Gastrocnemius medialis (tissue), 4 donors: ENCODE measurements around the gene SIDT1. TPM values are rescaled to one million over a fixed set of nuclear protein-coding genes. Genes with fewer than 3 reads are reported as not detected.

Source experiments
- ATAC-seq, 2 donors: fragments of 150-250 bp; one replicate each; pipeline ENCODE4 v1.9.1; 2016
- DNase-seq, 2 donors: peaks; one replicate each; pipeline ENCODE4 v3.0.0-alpha.2; 2019
- H3K27ac ChIP-seq, 4 donors: fragments of 200-600 bp; sonication (generic); 1 replicate in 1 of 4; 2 replicates in 3 of 4; pipeline ENCODE4 v1.5.1; 2016 to 2018; ENCODE audit warnings: mild to moderate bottlenecking in 2 of 4, moderate library complexity in 1 of 4
- H3K27me3 ChIP-seq, 3 donors: fragments of 200-600 bp; sonication (generic) in 2 of 3; 1 replicate in 1 of 3; 2 replicates in 2 of 3; pipeline versions ENCODE4 v1.5.1 to v1.6.0; 2016 to 2019; ENCODE audit warnings: mild to moderate bottlenecking in 1 of 3, moderate library complexity in 1 of 3
- H3K36me3 ChIP-seq, 2 donors: fragments of 200-600 bp; sonication (generic) in 1 of 2; one replicate each; pipeline ENCODE4 v1.5.1; 2017 to 2018
- H3K4me1 ChIP-seq, 2 donors: fragments of 200-600 bp; sonication (generic) in 1 of 2; one replicate each; pipeline ENCODE4 v1.5.1; 2016 to 2017; ENCODE audit warnings: mild to moderate bottlenecking in 2 of 2
- H3K4me3 ChIP-seq, 4 donors: fragments of 200-600 bp; sonication (generic) in 3 of 4; 1 replicate in 1 of 4; 2 replicates in 3 of 4; pipeline ENCODE4 v1.5.1; 2016 to 2019; ENCODE audit warnings: mild to moderate bottlenecking in 2 of 4
- H3K9me3 ChIP-seq, 3 donors: fragments of 200-600 bp; sonication (generic) in 2 of 3; 1 replicate in 1 of 3; 2 replicates in 2 of 3; pipeline ENCODE4 v1.5.1; 2016 to 2019
- POLR2A ChIP-seq, 2 donors: fragments of 450-650 bp; IDR thresholded peaks; one replicate each; pipeline ENCODE4 v1.6.1; 2017; ENCODE audit warnings: antibody characterized with exemption in 2 of 2, mild to moderate bottlenecking in 2 of 2, moderate library complexity in 2 of 2
- in situ Hi-C, 4 donors: fragments of 200-750 bp; cut with MboI; loops; one replicate each; pipeline versions ENCODE4 v1.15.0 to v1.8.0; 2017; ENCODE audit warnings: low sequenced_read_pairs in 4 of 4
- intact Hi-C: fragments of 100-400 bp; cut with DNase I; formaldehyde crosslinking; loops from one replicate; pipeline ENCODE4 v1.15.1; 2023; ENCODE audit warnings: low total_unique reads
- total RNA-seq, 4 donors: library from RNA; depleted of rRNA; stranded (reverse); fragments of >200 nt; gene quantifications; one replicate each; pipeline versions ENCODE4 v1.1.0 to v1.2.3, GENCODE V29; 2016
- TF ChIP-seq, protein P1 (sequence below), 5 experiments: fragments of 450-650 bp in 3 of 5; fragments of 200-600 bp in 2 of 5; sonication (generic) in 2 of 5; IDR thresholded peaks in 4 of 5; conservative IDR thresholded peaks in 1 of 5; 1 replicate in 4 of 5; 2 replicates in 1 of 5; pipeline ENCODE4 v1.5.1; 2016 to 2019; ENCODE audit warnings: antibody characterized with exemption in 5 of 5, mild to moderate bottlenecking in 3 of 5, moderate library complexity in 3 of 5

The SIDT1 gene
- total RNA-seq, 4 donors from 2014 or later, result 0.13 to 0.87 (median 0.19) TPM; not detected in 1

DNA sequence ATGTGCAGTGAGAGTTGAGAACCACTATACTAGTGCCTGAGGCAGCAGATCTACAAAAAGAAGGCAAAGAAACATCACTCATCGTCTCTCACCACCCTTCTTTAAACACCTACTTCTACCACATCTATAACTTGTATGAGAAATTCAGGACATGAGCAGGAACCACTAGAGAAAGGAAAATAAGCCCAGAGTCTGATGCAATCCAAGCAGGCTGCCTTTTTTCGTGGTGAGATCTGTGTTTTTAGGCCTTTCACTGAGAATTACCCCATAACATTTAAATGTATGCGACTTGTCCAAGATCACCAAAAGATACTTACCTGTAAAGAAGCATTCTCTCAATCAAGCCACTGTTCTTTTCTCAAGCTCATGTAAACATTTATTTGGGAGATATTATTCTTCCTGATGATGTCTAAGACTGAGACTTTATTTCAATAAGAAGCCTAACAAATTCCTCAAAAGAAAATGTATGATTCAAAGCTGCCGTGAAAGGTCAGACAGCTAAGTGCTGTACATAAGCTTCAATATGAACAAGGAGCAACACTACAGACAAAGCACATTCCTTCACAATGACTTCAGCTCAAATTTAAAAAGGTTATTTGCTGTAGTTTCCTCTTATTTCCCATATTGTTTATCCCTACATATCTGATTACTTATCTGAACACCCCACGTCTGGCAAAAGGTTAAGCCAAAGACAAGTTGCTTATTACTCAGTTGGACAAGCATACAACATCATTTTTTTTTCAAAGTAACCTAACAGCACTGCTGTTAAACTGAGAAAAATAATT lies 33.9 kb upstream of the SIDT1 start:
- Histone ChIP-seq H3K27ac (no peak overlapping the region), H3K4me1 (no peaks in the 10 kb centered on the region), H3K4me3 (no peak overlapping the region), H3K36me3 (peaks cover 0 to 11% of the 10 kb centered on the region in 2 donors), H3K9me3 (no peaks in the 10 kb centered on the region), H3K27me3 (no peaks in the 10 kb centered on the region)
- TF ChIP-seq, protein P1, sequence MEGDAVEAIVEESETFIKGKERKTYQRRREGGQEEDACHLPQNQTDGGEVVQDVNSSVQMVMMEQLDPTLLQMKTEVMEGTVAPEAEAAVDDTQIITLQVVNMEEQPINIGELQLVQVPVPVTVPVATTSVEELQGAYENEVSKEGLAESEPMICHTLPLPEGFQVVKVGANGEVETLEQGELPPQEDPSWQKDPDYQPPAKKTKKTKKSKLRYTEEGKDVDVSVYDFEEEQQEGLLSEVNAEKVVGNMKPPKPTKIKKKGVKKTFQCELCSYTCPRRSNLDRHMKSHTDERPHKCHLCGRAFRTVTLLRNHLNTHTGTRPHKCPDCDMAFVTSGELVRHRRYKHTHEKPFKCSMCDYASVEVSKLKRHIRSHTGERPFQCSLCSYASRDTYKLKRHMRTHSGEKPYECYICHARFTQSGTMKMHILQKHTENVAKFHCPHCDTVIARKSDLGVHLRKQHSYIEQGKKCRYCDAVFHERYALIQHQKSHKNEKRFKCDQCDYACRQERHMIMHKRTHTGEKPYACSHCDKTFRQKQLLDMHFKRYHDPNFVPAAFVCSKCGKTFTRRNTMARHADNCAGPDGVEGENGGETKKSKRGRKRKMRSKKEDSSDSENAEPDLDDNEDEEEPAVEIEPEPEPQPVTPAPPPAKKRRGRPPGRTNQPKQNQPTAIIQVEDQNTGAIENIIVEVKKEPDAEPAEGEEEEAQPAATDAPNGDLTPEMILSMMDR (IDR thresholded peaks at IDR 0.05 in 4 of 5, conservative IDR thresholded peaks at IDR 0.05 in 1 of 5), result no peak
- no peak for TF ChIP-seq POLR2A (IDR thresholded peaks at IDR 0.05)
- intact Hi-C loops, result loop anchor here (5.0 kb wide), 1 partner anchor 199 kb away; the partner anchor contains the start of gene USF3
- in situ Hi-C loops, result loop anchor here in 1 of 4 donors (10.0 kb wide), 1 partner anchor 246 kb away; the partner anchor contains the start of genes ATP6V1A and NAA50
- DNase-seq (no peak), ATAC-seq (no peak)

DNA sequence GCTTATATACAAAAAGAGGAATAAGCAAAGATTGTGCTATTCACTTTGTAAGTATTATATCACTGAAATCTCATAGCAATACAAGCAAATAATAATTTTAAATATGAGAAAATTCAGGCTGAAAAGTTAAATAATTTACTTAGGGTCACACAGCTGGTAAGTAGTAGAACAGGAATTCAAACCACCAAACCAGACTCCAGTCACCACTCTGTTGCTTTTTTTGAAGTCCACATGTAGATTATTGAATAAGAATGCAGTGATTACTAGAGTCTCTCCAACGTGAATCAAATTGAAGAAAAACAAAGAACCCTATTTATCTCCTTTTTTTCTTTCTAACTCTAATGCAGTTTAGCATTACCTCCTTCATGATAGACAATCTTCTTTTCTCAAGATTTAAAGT lies 33.3 kb upstream of the SIDT1 start:
- no peaks in the 10 kb centered on the region for H3K4me1 ChIP-seq
- DNase-seq (no peak), ATAC-seq (no peak)
- H3K9me3 ChIP-seq, result no peaks in the 10 kb centered on the region
- no peak overlapping the region for H3K27ac ChIP-seq
- H3K27me3 ChIP-seq, result no peaks in the 10 kb centered on the region
- peaks cover 0 to 11% of the 10 kb centered on the region in 2 donors for H3K36me3 ChIP-seq
- intact Hi-C loops, result loop anchor here (5.0 kb wide), 1 partner anchor 198 kb away; the partner anchor contains the start of gene USF3
- no peak overlapping the region for H3K4me3 ChIP-seq
- TF ChIP-seq, protein P1 (IDR thresholded peaks at IDR 0.05 in 4 of 5, conservative IDR thresholded peaks at IDR 0.05 in 1 of 5), result no peak
- TF ChIP-seq POLR2A (IDR thresholded peaks at IDR 0.05), result no peak
- in situ Hi-C loops, result loop anchor here in 1 of 4 donors (10.0 kb wide), 1 partner anchor 246 kb away; the partner anchor contains the start of genes ATP6V1A and NAA50

DNA sequence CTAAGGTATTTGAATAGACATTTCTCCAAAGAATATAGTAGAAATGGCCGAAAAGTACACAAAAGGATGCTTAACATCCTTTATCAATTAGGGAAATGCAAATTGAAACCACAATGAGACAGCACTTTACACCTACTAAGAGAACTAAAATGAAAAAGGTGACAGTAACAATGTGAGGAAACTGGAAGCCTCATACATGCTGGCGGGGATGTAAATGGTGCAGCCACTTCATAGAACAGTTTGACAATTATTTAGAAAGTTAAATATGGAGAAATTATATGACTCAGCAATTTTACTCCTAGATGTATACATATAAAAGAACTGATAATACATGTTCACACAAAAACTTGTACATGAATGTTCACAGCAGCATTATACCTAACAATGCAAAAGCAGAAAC lies 30.8 kb upstream of the SIDT1 start:
- in situ Hi-C loops (loop anchor here in 3 of 4 donors (5.0 to 25.0 kb wide), 3 partner anchors 126 to 939 kb away; partner anchors contain the start of genes ATP6V1A (in 2 of the 3), NAA50 (in 2 of the 3), ATG3 (in 1 of the 3) and SLC35A5 (in 1 of the 3)), intact Hi-C loops (no loop called here)
- no peak for DNase-seq
- no peak for ATAC-seq
- Histone ChIP-seq H3K4me1 (no peaks in the 10 kb centered on the region), H3K27me3 (no peaks in the 10 kb centered on the region), H3K36me3 (peaks cover 0 to 11% of the 10 kb centered on the region in 2 donors), H3K9me3 (no peaks in the 10 kb centered on the region), H3K4me3 (no peak overlapping the region), H3K27ac (no peak overlapping the region)
- TF ChIP-seq, protein P1 (IDR thresholded peaks at IDR 0.05 in 4 of 5, conservative IDR thresholded peaks at IDR 0.05 in 1 of 5), result no peak
- TF ChIP-seq POLR2A (IDR thresholded peaks at IDR 0.05), result no peak

DNA sequence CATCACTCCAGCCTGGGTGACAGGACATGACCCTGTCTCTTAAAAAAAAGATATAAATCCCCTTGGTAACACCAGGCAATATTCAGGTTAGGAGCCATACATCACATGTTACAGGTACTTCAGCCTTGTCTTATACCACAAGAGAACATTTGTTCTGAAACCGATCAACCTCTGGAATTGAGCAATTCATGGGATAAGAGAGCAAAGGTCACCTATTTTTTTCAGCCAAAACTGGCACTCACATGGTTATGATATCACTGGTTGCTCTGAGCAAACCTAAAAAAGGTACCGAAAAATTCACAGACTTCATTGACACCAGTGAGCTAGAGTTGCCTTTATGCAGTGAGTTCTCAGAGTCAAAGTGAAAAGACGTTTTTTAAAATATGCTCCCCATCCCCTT lies 26.5 kb upstream of the SIDT1 start:
- DNase-seq (no peak), ATAC-seq (no peak)
- no peak overlapping the region for H3K27ac ChIP-seq
- TF ChIP-seq, protein P1 (IDR thresholded peaks at IDR 0.05 in 4 of 5, conservative IDR thresholded peaks at IDR 0.05 in 1 of 5), result no peak
- no peak for TF ChIP-seq POLR2A (IDR thresholded peaks at IDR 0.05)
- intact Hi-C loops, result no loop called here
- H3K27me3 ChIP-seq, result no peaks in the 10 kb centered on the region
- in situ Hi-C loops, result loop anchor here in 3 of 4 donors (25.0 kb wide), 2 partner anchors 231 to 944 kb away; partner anchors contain the start of genes ATP6V1A (in 2 of the 3), NAA50 (in 2 of the 3), ATG3 (in 1 of the 3) and SLC35A5 (in 1 of the 3)
- H3K9me3 ChIP-seq, result no peaks in the 10 kb centered on the region
- no peak overlapping the region for H3K4me3 ChIP-seq
- H3K4me1 ChIP-seq, result no peaks in the 10 kb centered on the region
- H3K36me3 ChIP-seq, result no peaks in the 10 kb centered on the region
